ENCODE data around the gene BCDIN3D. TPM values are rescaled to one million over a fixed set of nuclear protein-coding genes. Genes with fewer than 3 reads are reported as not detected.

The BCDIN3D gene
- total and polyA plus RNA-seq, 3 experiments from 2014 or later, result 6.4 to 7.6 (median 6.5) TPM

GRCh38 chr12:49838973-49839633 is 3.8 kb downstream of the BCDIN3D start:
- DNase-seq, result peak in 3 of 5 donors; percentile 24 to 52 (median 44)
- Mint-ChIP-seq H3K4me3 (peak overlapping the region in 2 of 7 donors; percentile 1 to 64), H3K27ac (peak overlapping the region in 2 of 8 donors; percentile 7 to 37)

GRCh38 chr12:49832836-49833421 is 10.0 kb downstream of the BCDIN3D start:
- no peak for DNase-seq
- no peaks in the 10 kb centered on the region for H3K9me3 ChIP-seq (ENCODE audit: low read length)
- POLR2A ChIA-PET, result no interaction called here
- no peak overlapping the region for H3K27ac ChIP-seq (ENCODE audit: low read depth, low read length)
- H3K36me3 ChIP-seq (ENCODE audit: insufficient read depth, low read length), result no peaks in the 10 kb centered on the region
- peaks cover 11 to 16% (median 12%) of the 10 kb centered on the region in 3 donors for H3K4me1 Mint-ChIP-seq
- H3K27me3 Mint-ChIP-seq, result peaks cover 0 to 3% of the 10 kb centered on the region in 2 donors
- no peak overlapping the region for H3K4me3 ChIP-seq (ENCODE audit: low read length)
- H3K4me1 ChIP-seq (ENCODE audit: insufficient read depth, low read length), result peaks cover 9% of the 10 kb centered on the region
- H3K27ac Mint-ChIP-seq, result no peak overlapping the region
- CTCF ChIA-PET, result interaction anchor here (1.6 to 2.1 kb wide), 2 partner anchors 55 to 92 kb away, joined by 3 to 6 read pairs; partner anchors contain the start of gene TMBIM6
- H3K9me3 Mint-ChIP-seq, result no peaks in the 10 kb centered on the region
- H3K36me3 Mint-ChIP-seq, result peaks cover 0 to 5% (median 0%) of the 10 kb centered on the region in 3 donors
- peak overlapping the region in 1 of 7 donors; percentile 78 for H3K4me3 Mint-ChIP-seq
- no peaks in the 10 kb centered on the region for H3K27me3 ChIP-seq (ENCODE audit: insufficient read depth, low read length, poor library complexity, severe bottlenecking)

More at GRCh38 chr12:49838973-49839633, 3.8 kb downstream of the BCDIN3D start:
- no peaks in the 10 kb centered on the region for H3K27me3 Mint-ChIP-seq
- no peaks in the 10 kb centered on the region for H3K9me3 Mint-ChIP-seq
- Histone ChIP-seq H3K9me3 (ENCODE audit: low read length) (no peaks in the 10 kb centered on the region), H3K27me3 (ENCODE audit: insufficient read depth, low read length, poor library complexity, severe bottlenecking) (no peaks in the 10 kb centered on the region), H3K4me1 (ENCODE audit: insufficient read depth, low read length) (peaks cover 24% of the 10 kb centered on the region), H3K4me3 (ENCODE audit: low read length) (no peak overlapping the region), H3K27ac (ENCODE audit: low read depth, low read length) (no peak overlapping the region), H3K36me3 (ENCODE audit: insufficient read depth, low read length) (peaks cover 3% of the 10 kb centered on the region)
- peaks cover 0 to 16% (median 2%) of the 10 kb centered on the region in 3 donors for H3K36me3 Mint-ChIP-seq
- CTCF ChIA-PET, result interaction anchor here (0.7 to 6.5 kb wide), 19 partner anchors 8 to 191 kb away, joined by 3 to 44 read pairs (median 4); partner anchors contain the start of genes NCKAP5L and TMBIM6
- H3K4me1 Mint-ChIP-seq, result peaks cover 24 to 41% (median 35%) of the 10 kb centered on the region in 3 donors
- POLR2A ChIA-PET, result interaction anchor here (0.6 kb wide), 1 partner anchor 11 kb away, joined by 4 read pairs; the partner anchor contains the start of gene NCKAP5L

GRCh38 chr12:49831717-49832116 is 11.2 kb downstream of the BCDIN3D start:
- no peaks in the 10 kb centered on the region for H3K27me3 ChIP-seq (ENCODE audit: insufficient read depth, low read length, poor library complexity, severe bottlenecking)
- ChIA-PET POLR2A (no interaction called here), CTCF (interaction anchor here (1.6 to 2.1 kb wide), 2 partner anchors 54 to 90 kb away, joined by 3 to 6 read pairs; partner anchors contain the start of gene TMBIM6)
- H3K4me3 Mint-ChIP-seq, result no peak overlapping the region
- no peak overlapping the region for H3K27ac ChIP-seq (ENCODE audit: low read depth, low read length)
- peaks cover 20 to 26% (median 20%) of the 10 kb centered on the region in 3 donors for H3K4me1 Mint-ChIP-seq
- H3K36me3 ChIP-seq (ENCODE audit: insufficient read depth, low read length), result no peaks in the 10 kb centered on the region
- DNase-seq, result no peak
- peaks cover 16% of the 10 kb centered on the region for H3K4me1 ChIP-seq (ENCODE audit: insufficient read depth, low read length)
- H3K27ac Mint-ChIP-seq, result no peak overlapping the region
- no peak overlapping the region for H3K4me3 ChIP-seq (ENCODE audit: low read length)
- H3K9me3 ChIP-seq (ENCODE audit: low read length), result no peaks in the 10 kb centered on the region
- peaks cover 0 to 3% of the 10 kb centered on the region in 2 donors for H3K27me3 Mint-ChIP-seq
- H3K36me3 Mint-ChIP-seq, result peaks cover 0 to 3% (median 0%) of the 10 kb centered on the region in 3 donors
- H3K9me3 Mint-ChIP-seq, result no peaks in the 10 kb centered on the region

GRCh38 chr12:49828133-49829091 is 14.5 kb downstream of the BCDIN3D start, which contains the start of gene NCKAP5L:
TSS of gene NCKAP5L (minus strand) at chr12:49828413. CDS start at chr12:49804044, 24,369 bp downstream.
- H3K4me3 ChIP-seq (ENCODE audit: low read length), result peak within 1 kb of the TSS; percentile 69
- Mint-ChIP-seq H3K36me3 (peaks cover 0 to 3% (median 0%) of the 10 kb centered on the region in 3 donors), H3K27me3 (peaks cover 0 to 3% of the 10 kb centered on the region in 2 donors), H3K4me3 (peak within 1 kb of the TSS; percentile 92 to 99 (median 97)), H3K4me1 (peaks cover 29 to 35% (median 35%) of the 10 kb centered on the region in 3 donors), H3K9me3 (no peaks in the 10 kb centered on the region), H3K27ac (peak within 1 kb of the TSS; percentile 81 to 97 (median 92))
- peaks cover 16% of the 10 kb centered on the region for H3K4me1 ChIP-seq (ENCODE audit: insufficient read depth, low read length)
- no peaks in the 10 kb centered on the region for H3K27me3 ChIP-seq (ENCODE audit: insufficient read depth, low read length, poor library complexity, severe bottlenecking)
- H3K27ac ChIP-seq (ENCODE audit: low read depth, low read length), result peak within 1 kb of the TSS; percentile 66
- ChIA-PET POLR2A (interaction anchor here (0.6 to 1.4 kb wide), 7 partner anchors 10 to 197 kb away, joined by 4 to 11 read pairs (median 5); partner anchors contain the start of genes BCDIN3D and TMBIM6), CTCF (interaction anchor here (1.1 to 4.4 kb wide), 5 partner anchors 8 to 87 kb away, joined by 3 to 44 read pairs (median 7); partner anchors contain the start of genes BCDIN3D and TMBIM6)
- DNase-seq, result peak; percentile 92 to 96 (median 93)
- no peaks in the 10 kb centered on the region for H3K9me3 ChIP-seq (ENCODE audit: low read length)
- no peaks in the 10 kb centered on the region for H3K36me3 ChIP-seq (ENCODE audit: insufficient read depth, low read length)

DNA sequence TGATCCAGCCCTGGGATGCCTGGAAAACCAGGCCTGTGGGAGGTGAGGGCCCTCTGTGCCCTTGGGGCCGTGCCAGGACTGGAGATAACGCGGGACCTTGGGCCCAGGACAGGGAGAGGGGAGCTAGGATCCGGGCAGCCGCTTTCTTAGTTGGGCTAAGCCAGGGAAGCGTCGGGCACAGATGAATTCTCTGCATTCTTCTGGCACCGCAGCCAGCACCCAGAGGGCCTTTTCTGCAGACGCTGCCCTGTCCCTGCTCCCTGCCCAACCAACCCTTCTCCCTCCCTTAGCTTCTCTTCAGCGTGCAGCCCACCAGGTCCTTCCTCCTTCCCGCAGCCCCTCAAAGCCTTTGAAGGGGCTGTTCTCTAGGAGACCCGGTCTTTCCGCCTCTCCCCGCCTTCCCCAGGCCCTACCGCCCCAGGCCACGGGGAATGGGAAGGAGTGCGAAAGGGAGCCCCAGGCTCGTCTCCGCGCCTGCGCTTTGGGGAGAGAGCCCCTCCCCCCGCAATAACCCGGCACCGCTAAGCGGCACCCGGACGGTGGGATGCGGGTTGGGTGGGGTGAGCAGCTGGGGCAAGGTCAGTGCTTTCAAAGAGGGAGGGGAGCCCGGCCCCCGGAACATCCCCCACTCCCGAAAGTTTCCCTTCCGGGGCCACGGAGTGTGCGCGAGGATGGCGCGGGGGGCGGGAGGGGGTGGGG is 15.4 kb downstream of the BCDIN3D start:
- peaks cover 0 to 3% of the 10 kb centered on the region in 2 donors for H3K27me3 Mint-ChIP-seq
- H3K9me3 ChIP-seq (ENCODE audit: low read length), result no peaks in the 10 kb centered on the region
- H3K27me3 ChIP-seq (ENCODE audit: insufficient read depth, low read length, poor library complexity, severe bottlenecking), result no peaks in the 10 kb centered on the region
- peaks cover 16% of the 10 kb centered on the region for H3K4me1 ChIP-seq (ENCODE audit: insufficient read depth, low read length)
- ChIA-PET CTCF (interaction anchor here (1.1 to 4.4 kb wide), 4 partner anchors 9 to 86 kb away, joined by 4 to 44 read pairs (median 8); partner anchors contain the start of genes BCDIN3D and TMBIM6), POLR2A (interaction anchor here (1.1 to 1.4 kb wide), 3 partner anchors 15 to 86 kb away, joined by 5 to 11 read pairs (median 10); partner anchors contain the start of genes BCDIN3D and TMBIM6)
- no peaks in the 10 kb centered on the region for H3K36me3 ChIP-seq (ENCODE audit: insufficient read depth, low read length)
- no peaks in the 10 kb centered on the region for H3K9me3 Mint-ChIP-seq
- peak overlapping the region; percentile 51 for H3K4me3 ChIP-seq (ENCODE audit: low read length)
- H3K27ac Mint-ChIP-seq, result peak overlapping the region in 7 of 8 donors; percentile 29 to 95 (median 78)
- H3K4me1 Mint-ChIP-seq, result peaks cover 32 to 39% (median 35%) of the 10 kb centered on the region in 3 donors
- peak overlapping the region; percentile 92 to 99 (median 97) for H3K4me3 Mint-ChIP-seq
- peak; percentile 17 to 75 (median 40) for DNase-seq
- H3K27ac ChIP-seq (ENCODE audit: low read depth, low read length), result peak overlapping the region; percentile 12
- H3K36me3 Mint-ChIP-seq, result peaks cover 0 to 6% (median 0%) of the 10 kb centered on the region in 3 donors

- H3K27ac ChIP-seq (ENCODE audit: low read depth, low read length), result no peak overlapping the region
- ChIA-PET POLR2A (no interaction called here), CTCF (interaction anchor here (1.1 to 4.4 kb wide), 4 partner anchors 9 to 86 kb away, joined by 4 to 44 read pairs (median 8); partner anchors contain the start of genes BCDIN3D and TMBIM6)
- Mint-ChIP-seq H3K4me1 (peaks cover 32 to 43% (median 39%) of the 10 kb centered on the region in 3 donors), H3K27ac (peak overlapping the region; percentile 67 to 95 (median 80)), H3K9me3 (no peaks in the 10 kb centered on the region), H3K27me3 (peaks cover 0 to under 1% of the 10 kb centered on the region in 2 donors), H3K36me3 (peaks cover 0 to 8% (median 0%) of the 10 kb centered on the region in 3 donors), H3K4me3 (peak overlapping the region; percentile 75 to 97 (median 92))
- peak overlapping the region; percentile 51 for H3K4me3 ChIP-seq (ENCODE audit: low read length)
- no peak for DNase-seq
- peaks cover 16% of the 10 kb centered on the region for H3K4me1 ChIP-seq (ENCODE audit: insufficient read depth, low read length)
- H3K9me3 ChIP-seq (ENCODE audit: low read length), result no peaks in the 10 kb centered on the region
- no peaks in the 10 kb centered on the region for H3K27me3 ChIP-seq (ENCODE audit: insufficient read depth, low read length, poor library complexity, severe bottlenecking)
- no peaks in the 10 kb centered on the region for H3K36me3 ChIP-seq (ENCODE audit: insufficient read depth, low read length)
Observed at GRCh38 chr12:49827051-49827400, 15.9 kb downstream of the BCDIN3D start.
